ENCODE data around the gene CLEC12A. TPM values are rescaled to one million over a fixed set of nuclear protein-coding genes. Genes with fewer than 3 reads are reported as not detected.

CLEC12A gene
- polyA plus RNA-seq, 3 donors: 356 to 441 (median 412) TPM

- H3K4me3 ChIP-seq (replicated peaks in 1 of 3; ENCODE audit: low read depth in 2 of 3, low read length in 3 of 3): no peak overlapping the region
- H3K79me2 ChIP-seq (ENCODE audit: insufficient read depth, low read length): no peaks in the 10 kb centered on the region
- peaks cover 52 to 65% of the 10 kb centered on the region in 2 donors for H3K36me3 Mint-ChIP-seq
- H3K27me3 ChIP-seq (ENCODE audit: control insufficient read depth in 2 of 2, insufficient read depth in 2 of 2, low read length in 2 of 2): no peaks in the 10 kb centered on the region
- peaks cover 10 to 13% of the 10 kb centered on the region in 2 donors for H3K4me1 ChIP-seq (ENCODE audit: control insufficient read depth in 1 of 2, insufficient read depth in 2 of 2, low read length in 2 of 2)
- no peak overlapping the region for H3K9ac ChIP-seq (ENCODE audit: insufficient read depth, low read length, poor library complexity, severe bottlenecking)
- no peaks in the 10 kb centered on the region for H3K9me3 ChIP-seq (replicated peaks in 1 of 2; ENCODE audit: control insufficient read depth in 1 of 2, insufficient read depth in 1 of 2, low read length in 2 of 2)
- peaks cover 0 to 4% (median 3%) of the 10 kb centered on the region in 7 donors for H3K9me3 Mint-ChIP-seq
- no peaks in the 10 kb centered on the region for H3K27me3 Mint-ChIP-seq (ENCODE audit: low read depth in 3 of 3)
- WGBS (ENCODE audit: insufficient coverage): 14% methylated on average over 1 of the region's 1 CpG
- no peak overlapping the region for H2AFZ ChIP-seq (ENCODE audit: insufficient read depth, low read depth, low read length, poor library complexity, severe bottlenecking)
- no peak overlapping the region for H3K4me2 ChIP-seq (replicated peaks; ENCODE audit: extremely low read depth, low read length, poor library complexity, severe bottlenecking)
- no peaks in the 10 kb centered on the region for H4K20me1 ChIP-seq (ENCODE audit: insufficient read depth, low read length)
- peak overlapping the region in 1 of 7 donors; percentile 58 for H3K27ac Mint-ChIP-seq
- peaks cover 11% of the 10 kb centered on the region for H3K4me1 Mint-ChIP-seq
- no peak overlapping the region for H3K27ac ChIP-seq (ENCODE audit: low read depth in 1 of 2, low read length in 2 of 2)
- H3K4me3 Mint-ChIP-seq: no peak overlapping the region
- no peak for TF ChIP-seq CTCF (IDR thresholded peaks at IDR 0.05)
- DNase-seq: no peak
- intact Hi-C loops (cut with micrococcal nuclease): no loop called here
- H3K36me3 ChIP-seq (replicated peaks in 1 of 2; ENCODE audit: control insufficient read depth in 1 of 2, insufficient read depth in 2 of 2, low read length in 2 of 2): peaks cover 25 to 67% of the 10 kb centered on the region in 2 donors
Observed at GRCh38 chr12:10016881-10017280, 45.7 kb downstream of the CLEC12A start.

GRCh38 chr12:10018386-10018785, 47.2 kb downstream of the CLEC12A start:
- no peak overlapping the region for H3K4me2 ChIP-seq (replicated peaks; ENCODE audit: extremely low read depth, low read length, poor library complexity, severe bottlenecking)
- no peak overlapping the region for H3K4me3 Mint-ChIP-seq
- no CpG with 5 or more reads among the region's 5 CpGs for WGBS (ENCODE audit: insufficient coverage)
- H4K20me1 ChIP-seq (ENCODE audit: insufficient read depth, low read length): no peaks in the 10 kb centered on the region
- H3K27ac ChIP-seq (ENCODE audit: low read depth in 1 of 2, low read length in 2 of 2): no peak overlapping the region
- H3K4me3 ChIP-seq (replicated peaks in 1 of 3; ENCODE audit: low read depth in 2 of 3, low read length in 3 of 3): no peak overlapping the region
- no peak overlapping the region for H3K9ac ChIP-seq (ENCODE audit: insufficient read depth, low read length, poor library complexity, severe bottlenecking)
- H3K27me3 Mint-ChIP-seq (ENCODE audit: low read depth in 3 of 3): no peaks in the 10 kb centered on the region
- H3K9me3 Mint-ChIP-seq: peaks cover 0 to 4% (median 3%) of the 10 kb centered on the region in 7 donors
- peak overlapping the region in 3 of 7 donors; percentile 40 to 69 (median 50) for H3K27ac Mint-ChIP-seq
- H3K36me3 ChIP-seq (replicated peaks in 1 of 2; ENCODE audit: control insufficient read depth in 1 of 2, insufficient read depth in 2 of 2, low read length in 2 of 2): peaks cover 21 to 52% of the 10 kb centered on the region in 2 donors
- H3K27me3 ChIP-seq (ENCODE audit: control insufficient read depth in 2 of 2, insufficient read depth in 2 of 2, low read length in 2 of 2): no peaks in the 10 kb centered on the region
- H3K4me1 ChIP-seq (ENCODE audit: control insufficient read depth in 1 of 2, insufficient read depth in 2 of 2, low read length in 2 of 2): peaks cover 10 to 13% of the 10 kb centered on the region in 2 donors
- no peak overlapping the region for H2AFZ ChIP-seq (ENCODE audit: insufficient read depth, low read depth, low read length, poor library complexity, severe bottlenecking)
- peaks cover 11% of the 10 kb centered on the region for H3K4me1 Mint-ChIP-seq
- H3K36me3 Mint-ChIP-seq: peaks cover 43 to 55% of the 10 kb centered on the region in 2 donors
- H3K79me2 ChIP-seq (ENCODE audit: insufficient read depth, low read length): no peaks in the 10 kb centered on the region
- intact Hi-C loops (cut with micrococcal nuclease): no loop called here
- TF ChIP-seq CTCF (IDR thresholded peaks at IDR 0.05): no peak
- no peaks in the 10 kb centered on the region for H3K9me3 ChIP-seq (replicated peaks in 1 of 2; ENCODE audit: control insufficient read depth in 1 of 2, insufficient read depth in 1 of 2, low read length in 2 of 2)
- DNase-seq: peak; percentile 30 to 34 (median 33)
